SJSA1 (cell line): ENCODE measurements around the gene DEFB129. TPM values are rescaled to one million over a fixed set of nuclear protein-coding genes. Genes with fewer than 3 reads are reported as not detected.

Experiments used
- total RNA-seq: library from RNA; depleted of rRNA; stranded (reverse); fragments of >200 nt; shearing (Covaris generic); gene quantifications from 2 replicates; pipeline ENCODE4 v1.2.3, GENCODE V29; 2014; rRNA removed

DEFB129 gene
- total RNA-seq, 1 experiment from 2014 or later, result not detected

Other genes starting within 250 kb of the DEFB129 start
- gene DEFB125, start 139.6 kb upstream of the DEFB129 start, total RNA-seq, result not detected in 2 replicates
- not detected in 2 replicates for gene DEFB126, start 84.7 kb upstream of the DEFB129 start, total RNA-seq
- gene DEFB127, start 69.8 kb upstream of the DEFB129 start, total RNA-seq, result not detected in 2 replicates
- not detected in 2 replicates for gene DEFB128, start 37.5 kb upstream of the DEFB129 start, total RNA-seq
- not detected in 2 replicates for gene DEFB132, start 30.5 kb downstream of the DEFB129 start, total RNA-seq
- gene C20orf96, start 63.5 kb downstream of the DEFB129 start, total RNA-seq, result 0.58 and 0.85 TPM in 2 replicates
- 25.2 and 29.4 TPM in 2 replicates for gene ZCCHC3, start 70.3 kb downstream of the DEFB129 start, total RNA-seq
- 3.6 TPM in 2 replicates for gene SOX12, start 98.3 kb downstream of the DEFB129 start, total RNA-seq
- gene NRSN2, start 119.9 kb downstream of the DEFB129 start, total RNA-seq, result 37.5 and 43.1 TPM in 2 replicates
- gene TRIB3, start 153.5 kb downstream of the DEFB129 start, total RNA-seq, result 29.0 and 37.2 TPM in 2 replicates
- gene RBCK1, start 181.0 kb downstream of the DEFB129 start, total RNA-seq, result 78.4 and 98.8 TPM in 2 replicates
- 19.5 and 20.1 TPM in 2 replicates for gene TBC1D20, start 235.3 kb downstream of the DEFB129 start, total RNA-seq